HUES64 (cell line): ENCODE results near the gene USP2.

ENCODE experiments used
- H3K27ac ChIP-seq: 2 replicates; pipeline ENCODE4 v1.7.0; 2013; ENCODE audit warnings: low read depth, low read length, inconsistent platforms
- H3K27me3 ChIP-seq: 2 replicates; pipeline ENCODE4 v1.6.1; 2013; ENCODE audit warnings: mild to moderate bottlenecking, low read length; ENCODE audit not compliant: insufficient read depth
- H3K36me3 ChIP-seq: 2 replicates; pipeline ENCODE4 v1.6.1; 2013; ENCODE audit warnings: mild to moderate bottlenecking, low read length; ENCODE audit not compliant: insufficient read depth
- H3K4me1 ChIP-seq: 2 replicates; pipeline ENCODE4 v1.6.1; 2013; ENCODE audit warnings: mild to moderate bottlenecking, low read length, moderate library complexity; ENCODE audit not compliant: insufficient read depth
- H3K4me3 ChIP-seq: 2 replicates; pipeline ENCODE4 v1.5.1; 2013; ENCODE audit warnings: mild to moderate bottlenecking, low read length, moderate library complexity
- H3K9ac ChIP-seq: 2 replicates; pipeline ENCODE4 v1.6.1; 2013; ENCODE audit warnings: mild to moderate bottlenecking, low read depth, low read length
- H3K9me3 ChIP-seq: 2 replicates; pipeline ENCODE4 v1.6.1; 2013; ENCODE audit warnings: low read depth, low read length; ENCODE audit not compliant: insufficient read depth
- WGBS: fragments of 150-250, 120-280 bp; methylation state at CpG from one replicate; pipeline ENCODE4 v1.1.7; 2013; ENCODE audit warnings: missing lambda C conversion rate; 5-methylcytosine and 5-hydroxymethylcytosine counted together

USP2 gene

GRCh38 chr11:119359365-119360214 lies 21.9 kb downstream of the USP2 start:
- Histone ChIP-seq H3K27me3 (peaks cover 34% of the 10 kb centered on the region), H3K36me3 (0 out of 2 replicates have a peak, but pooled peaks cover 14% of the 10 kb centered on the region), H3K9ac (no peak overlapping the region), H3K4me1 (peaks cover 39% of the 10 kb centered on the region), H3K4me3 (no peak overlapping the region), H3K9me3 (no peaks in the 10 kb centered on the region), H3K27ac (no peak overlapping the region)
- WGBS: 91% methylated on average over 10 of the region's 10 CpGs

DNA sequence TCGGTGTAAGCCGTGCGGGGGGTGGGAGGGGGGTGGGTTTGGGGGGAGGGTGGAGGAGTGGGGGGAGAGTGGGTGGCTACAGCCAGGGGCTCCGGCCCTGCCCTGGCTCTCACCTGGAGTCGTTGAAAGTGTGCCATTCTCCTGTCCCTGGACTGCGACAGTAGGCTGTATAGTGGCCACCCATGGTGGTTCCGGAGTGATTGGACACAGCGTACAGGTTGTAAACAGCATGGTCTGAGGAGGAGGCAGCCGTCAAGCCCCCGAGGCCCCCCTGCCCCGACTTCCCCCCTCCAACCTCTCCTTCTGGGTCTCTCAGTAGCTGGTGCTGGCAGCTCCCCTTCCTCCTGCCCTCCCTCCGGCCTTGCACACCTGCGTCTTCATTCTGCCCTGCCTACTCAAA lies 24.4 kb downstream of the USP2 start:
- Histone ChIP-seq H3K9me3 (no peaks in the 10 kb centered on the region), H3K4me3 (peak overlapping the region; percentile 76), H3K9ac (no peak overlapping the region), H3K36me3 (0 out of 2 replicates have a peak, but pooled peaks cover 14% of the 10 kb centered on the region), H3K27me3 (peaks cover 10% of the 10 kb centered on the region; the same call in 1 of the 2 replicates), H3K27ac (no peak overlapping the region), H3K4me1 (peaks cover 26% of the 10 kb centered on the region)
- WGBS: 77% methylated on average over 10 of the region's 13 CpGs

- Histone ChIP-seq H3K27me3 (peaks cover 8% of the 10 kb centered on the region; the same call in 1 of the 2 replicates), H3K9ac (peak overlapping the region; percentile 86), H3K27ac (peak overlapping the region; percentile 71), H3K4me3 (peak overlapping the region; percentile 76), H3K9me3 (no peaks in the 10 kb centered on the region), H3K4me1 (peaks cover 20% of the 10 kb centered on the region), H3K36me3 (0 out of 2 replicates have a peak, but pooled peaks cover 14% of the 10 kb centered on the region)
- WGBS: 2% methylated on average over 54 of the region's 54 CpGs
Observed at GRCh38 chr11:119356349-119357031, 25.0 kb downstream of the USP2 start.

GRCh38 chr11:119355091-119355843 lies 26.2 kb downstream of the USP2 start:
- 62% methylated on average over 9 of the region's 9 CpGs for WGBS
- 0 out of 2 replicates have a peak, but pooled peaks cover 14% of the 10 kb centered on the region for H3K36me3 ChIP-seq

DNA sequence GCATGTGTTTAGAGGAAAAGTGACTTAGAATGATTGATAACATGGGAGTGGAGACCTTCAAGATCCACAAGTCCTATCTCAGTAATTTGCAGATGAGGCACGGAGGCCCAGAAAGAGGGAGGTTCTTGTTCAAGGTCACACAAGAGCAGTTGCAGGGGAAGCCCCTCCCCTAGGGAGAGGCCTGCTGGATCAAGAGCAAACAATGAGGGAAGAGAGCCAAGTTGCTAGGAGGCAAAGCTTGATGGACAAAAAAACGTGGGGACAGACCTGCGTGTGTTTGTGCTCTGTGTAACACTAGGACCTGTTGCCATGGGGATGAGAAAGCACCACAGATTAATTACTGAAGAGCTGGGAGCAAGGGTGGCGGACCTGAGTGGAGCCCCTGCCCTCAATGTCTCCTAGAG lies 28.6 kb downstream of the USP2 start:
- Histone ChIP-seq H3K27ac (no peak overlapping the region), H3K36me3 (0 out of 2 replicates have a peak, but pooled peaks cover 2% of the 10 kb centered on the region), H3K9ac (no peak overlapping the region; the same call in 1 of the 2 replicates), H3K27me3 (peaks cover 8% of the 10 kb centered on the region; the same call in 1 of the 2 replicates), H3K4me3 (no peak overlapping the region), H3K4me1 (peaks cover 5% of the 10 kb centered on the region; the same call in 1 of the 2 replicates), H3K9me3 (no peaks in the 10 kb centered on the region)
- WGBS: 42% methylated on average over 4 of the region's 4 CpGs

More at GRCh38 chr11:119355091-119355843, 26.2 kb downstream of the USP2 start:
- Histone ChIP-seq H3K27me3 (peaks cover 8% of the 10 kb centered on the region; the same call in 1 of the 2 replicates), H3K4me3 (no peak overlapping the region), H3K4me1 (peaks cover 9% of the 10 kb centered on the region; the same call in 1 of the 2 replicates), H3K9me3 (no peaks in the 10 kb centered on the region), H3K27ac (no peak overlapping the region), H3K9ac (no peak overlapping the region)

DNA sequence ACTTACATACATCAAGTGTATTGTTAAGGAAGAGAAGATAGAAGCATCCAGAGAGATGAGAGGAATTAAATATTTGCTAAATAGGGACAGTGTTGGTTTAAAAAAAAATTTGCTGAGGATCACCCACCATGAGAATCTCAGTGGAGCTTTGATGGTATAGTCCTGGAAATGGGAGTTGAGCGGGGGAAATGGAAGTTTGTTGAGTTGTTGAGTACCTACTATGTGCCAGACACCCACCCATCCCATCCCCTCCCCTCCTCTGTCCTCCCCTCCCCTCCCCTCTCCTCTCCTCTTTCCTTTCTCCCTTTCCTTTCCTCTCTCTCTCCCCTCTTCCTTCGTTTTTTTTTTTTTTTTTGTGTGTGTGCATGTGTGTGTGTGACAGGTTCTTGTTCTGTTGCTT lies 30.3 kb downstream of the USP2 start:
- peaks cover 5% of the 10 kb centered on the region; the same call in 1 of the 2 replicates for H3K4me1 ChIP-seq
- H3K9me3 ChIP-seq: no peaks in the 10 kb centered on the region
- no peak overlapping the region for H3K9ac ChIP-seq
- WGBS: no CpG with 5 or more reads among the region's 2 CpGs
- peaks cover 8% of the 10 kb centered on the region; the same call in 1 of the 2 replicates for H3K27me3 ChIP-seq
- H3K27ac ChIP-seq: no peak overlapping the region
- H3K36me3 ChIP-seq: no peaks in the 10 kb centered on the region
- H3K4me3 ChIP-seq: no peak overlapping the region

DNA sequence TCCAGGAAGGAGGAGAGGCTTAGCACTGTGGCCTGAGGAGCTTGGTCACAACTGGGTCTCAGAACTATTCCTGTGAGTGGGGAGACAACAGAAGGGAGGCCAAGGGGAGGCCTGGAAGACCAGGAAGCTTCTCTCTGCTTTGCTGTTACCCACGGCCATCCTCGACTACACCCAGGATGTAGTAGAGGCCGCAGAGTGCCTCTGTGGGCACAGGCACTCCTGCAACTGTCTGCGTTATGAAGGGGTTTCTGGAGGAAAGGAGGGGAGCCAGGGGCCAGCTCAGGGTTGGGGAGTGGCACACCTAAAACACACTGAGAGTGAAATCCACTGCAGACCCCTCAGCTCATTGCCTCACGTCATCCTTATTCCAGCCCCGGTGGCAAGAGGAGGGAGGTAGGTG lies 31.2 kb downstream of the USP2 start:
- H3K27ac ChIP-seq: no peak overlapping the region
- 92% methylated on average over 6 of the region's 6 CpGs for WGBS
- H3K4me1 ChIP-seq: no peaks in the 10 kb centered on the region
- no peaks in the 10 kb centered on the region for H3K9me3 ChIP-seq
- H3K4me3 ChIP-seq: no peak overlapping the region
- H3K36me3 ChIP-seq: no peaks in the 10 kb centered on the region
- H3K9ac ChIP-seq: no peak overlapping the region
- peaks cover 2% of the 10 kb centered on the region; the same call in 1 of the 2 replicates for H3K27me3 ChIP-seq

DNA sequence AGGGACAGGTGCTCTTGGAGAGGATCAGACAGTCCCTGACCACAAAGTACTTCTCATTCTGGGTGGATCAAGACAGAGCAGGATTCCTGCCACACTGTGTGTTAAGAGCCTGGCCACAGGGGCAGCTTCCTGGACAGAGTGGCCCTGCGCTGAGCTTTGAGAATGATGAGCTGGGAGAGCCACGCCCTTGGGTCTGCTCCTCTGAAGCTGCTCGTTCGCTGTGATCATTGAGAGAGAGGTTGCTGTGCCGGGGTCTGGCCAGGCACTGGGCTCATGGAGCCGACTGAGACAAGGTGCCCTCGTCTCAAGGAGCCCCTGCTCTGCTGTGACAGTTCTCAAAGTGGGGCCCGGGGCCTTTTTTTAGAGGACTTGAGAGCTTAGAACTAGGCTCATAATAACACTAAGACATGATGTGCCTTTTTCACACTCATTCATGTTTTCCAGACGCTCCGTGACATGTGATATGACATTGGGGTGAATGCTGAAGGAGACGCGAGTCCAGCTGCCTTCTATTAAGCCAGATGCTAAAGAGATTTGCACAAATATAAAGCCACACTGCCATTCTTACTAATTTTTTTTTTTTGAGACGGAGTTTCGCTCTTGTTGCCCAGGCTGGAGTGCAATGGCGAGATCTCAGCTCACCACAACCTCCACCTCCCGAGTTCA lies 33.4 kb downstream of the USP2 start:
- Histone ChIP-seq H3K27ac (no peak overlapping the region), H3K27me3 (peaks cover 10% of the 10 kb centered on the region; the same call in 1 of the 2 replicates), H3K36me3 (no peaks in the 10 kb centered on the region), H3K4me3 (no peak overlapping the region), H3K9me3 (no peaks in the 10 kb centered on the region), H3K4me1 (no peaks in the 10 kb centered on the region), H3K9ac (no peak overlapping the region)
- 87% methylated on average over 15 of the region's 16 CpGs for WGBS

DNA sequence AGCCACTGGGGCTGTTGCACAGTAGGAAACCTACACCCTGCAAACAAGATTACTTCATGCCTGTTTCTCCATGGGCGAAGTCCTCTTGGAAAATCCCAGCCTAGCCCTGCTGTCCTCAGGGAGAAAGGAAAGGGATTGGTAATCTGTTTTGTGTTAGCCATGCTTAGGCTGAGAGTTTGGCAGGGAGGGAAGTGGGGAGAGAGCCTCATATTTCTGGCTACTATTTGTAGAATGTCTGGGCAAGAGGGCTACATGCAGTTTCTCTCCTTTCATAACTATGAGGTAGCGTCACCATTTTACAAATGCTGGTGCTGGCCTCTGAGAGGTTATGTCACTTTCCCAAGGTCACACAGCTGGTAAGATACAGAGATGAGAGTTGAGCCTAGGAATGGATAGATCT lies 34.2 kb downstream of the USP2 start:
- H3K4me3 ChIP-seq: no peak overlapping the region
- no peaks in the 10 kb centered on the region for H3K4me1 ChIP-seq
- H3K36me3 ChIP-seq: no peaks in the 10 kb centered on the region
- WGBS: 90% methylated on average over 2 of the region's 2 CpGs
- no peak overlapping the region for H3K9ac ChIP-seq
- peaks cover 14% of the 10 kb centered on the region for H3K27me3 ChIP-seq
- H3K27ac ChIP-seq: no peak overlapping the region
- no peaks in the 10 kb centered on the region for H3K9me3 ChIP-seq

DNA sequence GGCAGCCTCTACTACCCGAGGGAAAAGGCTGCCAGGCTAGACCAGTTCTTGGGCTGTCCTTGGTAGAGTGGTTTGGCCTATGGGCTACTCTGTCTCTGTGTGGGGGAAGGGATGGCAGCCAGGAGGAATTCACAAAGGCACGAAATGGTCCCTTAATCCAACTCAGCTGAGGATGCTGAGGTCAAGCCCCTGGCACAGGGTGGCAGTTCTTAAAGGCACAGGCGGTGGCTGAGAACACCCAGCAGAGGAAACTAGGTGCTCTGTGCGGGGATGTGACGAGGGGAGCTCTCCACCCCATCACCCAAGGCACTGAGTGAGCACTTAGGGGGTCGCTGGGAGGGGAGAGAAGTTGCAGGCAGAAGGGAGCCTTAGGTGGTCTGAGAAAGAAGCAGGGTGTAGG lies 34.9 kb downstream of the USP2 start, which contains the start of gene MFRP:
MFRP (minus strand) TSS at position 101 of the 400 bp plus-strand sequence. CDS start 192 bp downstream, outside the sequence.
- Histone ChIP-seq H3K4me1 (no peaks in the 10 kb centered on the region), H3K27me3 (peaks cover 18% of the 10 kb centered on the region), H3K36me3 (no peaks in the 10 kb centered on the region), H3K27ac (no peak within 1 kb of the TSS), H3K9me3 (no peaks in the 10 kb centered on the region), H3K4me3 (no peak within 1 kb of the TSS), H3K9ac (no peak within 1 kb of the TSS)
- 73% methylated on average over 6 of the region's 6 CpGs for WGBS
